GM12878 (cell line): ENCODE measurements around the gene RCAN2. TPM values are rescaled to one million over a fixed set of nuclear protein-coding genes. Genes with fewer than 3 reads are reported as not detected.
"Not testable (repeated sequence)": the region's sequence is repeated elsewhere in the genome, so short reads cannot be mapped to it uniquely, and the experiment has no call there.

Experiments used
- ATAC-seq: fragments of 200-7000 bp; cut with Tn5 transposase; 3 replicates; pipeline ENCODE4 v1.9.1; 2020; ENCODE audit warnings: mild to moderate bottlenecking, moderate library complexity
- BruUV-seq: library from RNA; stranded (reverse); fragments of 400-500 nt; replicated peaks from 2 replicates; lab custom pipeline; 2021; lab: Mats Ljungman, UMichigan
- CTCF ChIA-PET: fragments of 300-600 bp; sonication (Branson Sonifier 250); formaldehyde crosslinking; extraction: SDS; loops from one replicate; lab custom pipeline; 2021; ENCODE audit warnings: inconsistent platforms; lab: Yijun Ruan, JAX
- POLR2A ChIA-PET: fragments of 350-600 bp; formaldehyde crosslinking; extraction: SDS; loops from one replicate; lab custom pipeline; 2021; ENCODE audit warnings: inconsistent platforms; lab: Charles Lee
- RAD21 ChIA-PET: fragments of 300-600 bp; sonication (Branson Sonifier 250); formaldehyde crosslinking; loops from one replicate; lab custom pipeline; 2023; ENCODE audit warnings: antibody characterized with exemption; ENCODE audit not compliant: unreplicated experiment; lab: Charles Lee
- SMC1A ChIA-PET: fragments of 300-600 bp; sonication (Branson Sonifier 250); formaldehyde crosslinking; loops from one replicate; lab custom pipeline; 2023; ENCODE audit not compliant: unreplicated experiment, uncharacterized antibody; lab: Charles Lee
- DNase-seq: peaks from one replicate; pipeline ENCODE4 v3.0.0-alpha.2; 2011; ENCODE audit warnings: low read depth, low spot score
- FAIRE-seq: peaks from 3 replicates; lab custom pipeline; 2011; peaks lifted over from hg19 to GRCh38; lab: Jason Lieb, UNC
- H2AFZ ChIP-seq: 2 replicates; pipeline ENCODE4 v1.6.0; 2011; ENCODE audit warnings: low read depth, low read length, control low read depth; ENCODE audit not compliant: control insufficient read depth
- H3K27ac ChIP-seq: 2 replicates; pipeline ENCODE4 v1.5.1; 2011; ENCODE audit warnings: control low read depth; ENCODE audit not compliant: control insufficient read depth, insufficient read depth
- H3K27me3 ChIP-seq, 2 experiments: replicated peaks in 1 of 2; 2 replicates each; pipeline versions ENCODE4 v1.6.0 to v1.6.1; 2011; ENCODE audit warnings: low read length in 1 of 2; ENCODE audit not compliant: control insufficient read depth in 2 of 2, insufficient read depth in 2 of 2
- H3K36me3 ChIP-seq, 2 experiments: 2 replicates each; pipeline ENCODE4 v1.5.1; 2011; ENCODE audit warnings: low read length in 1 of 2; ENCODE audit not compliant: control insufficient read depth in 2 of 2, insufficient read depth in 2 of 2
- H3K4me1 ChIP-seq: 2 replicates; pipeline ENCODE4 v1.6.1; 2011; ENCODE audit warnings: mild to moderate bottlenecking, low read length, moderate library complexity, mixed read lengths; ENCODE audit not compliant: control insufficient read depth, insufficient read depth
- H3K4me2 ChIP-seq: 2 replicates; pipeline ENCODE4 v1.6.0; 2011; ENCODE audit warnings: control low read depth; ENCODE audit not compliant: control insufficient read depth, insufficient read depth
- H3K4me3 ChIP-seq: fragments of 200-600 bp; sonication (generic); 2 replicates; pipeline ENCODE4 v1.5.1; 2016
- H3K79me2 ChIP-seq: 2 replicates; pipeline ENCODE4 v1.6.0; 2011; ENCODE audit warnings: low read length; ENCODE audit not compliant: control insufficient read depth, insufficient read depth
- H3K9ac ChIP-seq: 2 replicates; pipeline ENCODE4 v1.8.0; 2011; ENCODE audit warnings: low read length, control low read depth, mixed read lengths; ENCODE audit not compliant: control insufficient read depth, insufficient read depth
- H3K9me3 ChIP-seq: replicated peaks from 3 replicates; pipeline ENCODE4 v1.5.1; 2011; ENCODE audit warnings: mild to moderate bottlenecking, low read length; ENCODE audit not compliant: control insufficient read depth, insufficient read depth
- H4K20me1 ChIP-seq: 2 replicates; pipeline ENCODE4 v1.6.0; 2011; ENCODE audit not compliant: control insufficient read depth, insufficient read depth
- ATF2 ChIP-seq: IDR thresholded peaks from 2 replicates; pipeline ENCODE4 v1.6.1; 2012; ENCODE audit warnings: low read length, inconsistent platforms
- EP300 ChIP-seq, 2 experiments: fragments of 150-350 bp in 1 of 2; IDR thresholded peaks; 2 replicates each; pipeline ENCODE4 v1.6.1; 2011 to 2012; ENCODE audit warnings: low read depth in 2 of 2, low read length in 2 of 2, borderline replicate concordance in 1 of 2, improper control_type of control experiment in 1 of 2, inconsistent platforms in 1 of 2; ENCODE audit not compliant: control insufficient read depth in 1 of 2
- HDGF ChIP-seq: fragments of 450-650 bp; IDR thresholded peaks from 2 replicates; pipeline ENCODE4 v1.6.1; 2016; ENCODE audit warnings: antibody characterized with exemption
- MTA2 ChIP-seq: fragments of 450-650 bp; IDR thresholded peaks from 2 replicates; pipeline ENCODE4 v1.6.1; 2016; ENCODE audit warnings: low read depth, mild to moderate bottlenecking, moderate library complexity
- NFXL1 ChIP-seq: fragments of 450-650 bp; IDR thresholded peaks from 2 replicates; pipeline ENCODE4 v1.6.1; 2017; ENCODE audit warnings: antibody characterized with exemption, mild to moderate bottlenecking, borderline replicate concordance
- STAT3 ChIP-seq: IDR thresholded peaks from 2 replicates; pipeline ENCODE4 v1.6.1; 2011; ENCODE audit warnings: low read depth, low read length, improper control_type of control experiment
- in situ Hi-C: fragments of 300-500 bp; cut with MboI; formaldehyde crosslinking; loops from 9 replicates; pipeline ENCODE4 v1.14.3; 2018; ENCODE audit warnings: mixed read lengths
- intact Hi-C: fragments of 100-400 bp; cut with micrococcal nuclease; formaldehyde crosslinking; loops from one replicate; pipeline ENCODE4 v1.14.2; 2022; ENCODE audit not compliant: unreplicated experiment
- polyA plus RNA-seq, 11 experiments: library from polyadenylated mRNA; depleted of rRNA in 4 of 11; unstranded in 6 of 11; stranded (reverse) in 5 of 11; fragments of >200 nt; fragmentation: Nextera tagmentation in 4 of 11; fragmentation: Illumina TruSeq in 1 of 11; extraction: Ambion mirVana in 4 of 11; extraction: Trizol in 1 of 11; gene quantifications; 1 replicate in 1 of 11; 2 replicates in 10 of 11; pipeline versions ENCODE4 v1.2.1 to v1.2.3, GENCODE V29; 2011 to 2016; ENCODE audit warnings: inconsistent platforms in 2 of 11, missing spikeins in 2 of 11, low read depth in 1 of 11
- total RNA-seq, 4 experiments: library from RNA; depleted of rRNA in 3 of 4; stranded (reverse); fragments of >200 nt in 3 of 4; fragmentation: Illumina TruSeq in 1 of 4; extraction: Trizol in 1 of 4; gene quantifications; 2 replicates each; pipeline versions ENCODE4 v1.2.1 to v1.2.3, GENCODE V29; 2013 to 2021
- TF ChIP-seq, protein P1 (sequence below): IDR thresholded peaks from 2 replicates; pipeline ENCODE4 v1.6.1; 2012; ENCODE audit warnings: mild to moderate bottlenecking, low read depth, low read length
- TF ChIP-seq, protein P2 (sequence below): fragments of 450-650 bp; IDR thresholded peaks from 2 replicates; pipeline ENCODE4 v1.6.1; 2018; ENCODE audit warnings: mild to moderate bottlenecking, low read depth, moderate library complexity; ENCODE audit not compliant: partially characterized antibody

Gene RCAN2
- total and polyA plus RNA-seq, 10 of the 15 experiments (the other 5 are each of a cell fraction or from before 2014, with no cell fraction given): 0.06 TPM; not detected in 9

DNA sequence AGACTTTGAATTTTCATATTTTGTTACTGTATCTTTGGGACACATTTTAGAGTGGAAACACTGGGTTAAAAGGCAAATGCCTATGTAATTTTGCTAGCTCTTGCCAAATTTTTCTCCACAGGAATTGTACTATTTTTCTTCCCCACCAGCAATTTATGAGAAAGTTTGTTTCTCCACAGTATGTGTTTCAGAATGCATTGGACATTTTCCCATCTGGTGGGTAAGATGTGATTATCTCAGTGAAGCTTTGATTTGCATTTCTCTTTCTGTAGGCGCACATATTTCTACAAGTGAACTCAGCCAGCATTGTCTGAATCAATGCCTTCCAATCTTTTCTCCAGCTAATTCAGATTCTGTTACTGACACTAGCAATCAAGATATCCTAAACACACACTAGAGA is 157.8 kb downstream of the RCAN2 start (continued):
- TF ChIP-seq, protein P1, sequence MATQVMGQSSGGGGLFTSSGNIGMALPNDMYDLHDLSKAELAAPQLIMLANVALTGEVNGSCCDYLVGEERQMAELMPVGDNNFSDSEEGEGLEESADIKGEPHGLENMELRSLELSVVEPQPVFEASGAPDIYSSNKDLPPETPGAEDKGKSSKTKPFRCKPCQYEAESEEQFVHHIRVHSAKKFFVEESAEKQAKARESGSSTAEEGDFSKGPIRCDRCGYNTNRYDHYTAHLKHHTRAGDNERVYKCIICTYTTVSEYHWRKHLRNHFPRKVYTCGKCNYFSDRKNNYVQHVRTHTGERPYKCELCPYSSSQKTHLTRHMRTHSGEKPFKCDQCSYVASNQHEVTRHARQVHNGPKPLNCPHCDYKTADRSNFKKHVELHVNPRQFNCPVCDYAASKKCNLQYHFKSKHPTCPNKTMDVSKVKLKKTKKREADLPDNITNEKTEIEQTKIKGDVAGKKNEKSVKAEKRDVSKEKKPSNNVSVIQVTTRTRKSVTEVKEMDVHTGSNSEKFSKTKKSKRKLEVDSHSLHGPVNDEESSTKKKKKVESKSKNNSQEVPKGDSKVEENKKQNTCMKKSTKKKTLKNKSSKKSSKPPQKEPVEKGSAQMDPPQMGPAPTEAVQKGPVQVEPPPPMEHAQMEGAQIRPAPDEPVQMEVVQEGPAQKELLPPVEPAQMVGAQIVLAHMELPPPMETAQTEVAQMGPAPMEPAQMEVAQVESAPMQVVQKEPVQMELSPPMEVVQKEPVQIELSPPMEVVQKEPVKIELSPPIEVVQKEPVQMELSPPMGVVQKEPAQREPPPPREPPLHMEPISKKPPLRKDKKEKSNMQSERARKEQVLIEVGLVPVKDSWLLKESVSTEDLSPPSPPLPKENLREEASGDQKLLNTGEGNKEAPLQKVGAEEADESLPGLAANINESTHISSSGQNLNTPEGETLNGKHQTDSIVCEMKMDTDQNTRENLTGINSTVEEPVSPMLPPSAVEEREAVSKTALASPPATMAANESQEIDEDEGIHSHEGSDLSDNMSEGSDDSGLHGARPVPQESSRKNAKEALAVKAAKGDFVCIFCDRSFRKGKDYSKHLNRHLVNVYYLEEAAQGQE: no peak

GRCh38 chr6:46332448-46332847 is 158.8 kb downstream of the RCAN2 start:
- H3K27ac ChIP-seq, DNase-seq, H3K27me3 ChIP-seq, H3K4me1 ChIP-seq, BruUV-seq, H3K79me2 ChIP-seq, intact Hi-C loops, ATAC-seq, SMC1A ChIA-PET, H3K4me2 ChIP-seq, H3K9me3 ChIP-seq, CTCF ChIA-PET, H3K9ac ChIP-seq, in situ Hi-C loops, POLR2A ChIA-PET, H2AFZ ChIP-seq, FAIRE-seq, H3K36me3 ChIP-seq, H3K4me3 ChIP-seq, RAD21 ChIA-PET, H4K20me1 ChIP-seq: not testable (repeated sequence)

DNA sequence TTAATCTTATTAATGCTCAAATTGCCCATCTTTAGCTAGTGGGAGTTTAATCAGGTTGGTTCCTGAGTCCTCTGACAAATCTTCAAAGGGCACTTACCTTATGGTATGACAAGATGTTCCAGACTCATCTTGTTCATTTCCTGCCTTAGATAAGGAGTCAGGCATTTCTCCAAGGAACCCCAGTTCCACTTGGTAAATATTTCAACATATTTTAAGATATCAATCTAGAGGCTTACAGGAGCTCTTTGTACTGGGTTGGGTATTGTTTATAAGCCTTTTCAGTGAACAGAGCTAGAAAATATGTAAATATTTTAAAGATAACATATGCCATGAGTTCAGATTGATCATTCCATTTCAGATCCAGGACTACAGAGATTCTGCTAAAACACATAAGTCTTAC is 159.8 kb downstream of the RCAN2 start:
- in situ Hi-C loops (no loop called here), intact Hi-C loops (no loop called here)
- BruUV-seq: no TSS peak
- CTCF ChIA-PET: no interaction called here
- Histone ChIP-seq H3K9ac (no peak overlapping the region), H3K36me3 (no peaks in the 10 kb centered on the region), H3K4me2 (no peak overlapping the region), H3K27me3 (no peaks in the 10 kb centered on the region; a peak in 2 of 4 replicates), H3K9me3 (no peaks in the 10 kb centered on the region), H3K4me3 (no peak overlapping the region), H3K4me1 (no peaks in the 10 kb centered on the region), H4K20me1 (0 out of 2 replicates have a peak, but pooled peaks cover 2% of the 10 kb centered on the region), H3K79me2 (no peaks in the 10 kb centered on the region), H2AFZ (no peak overlapping the region), H3K27ac (no peak overlapping the region)
- no peak for DNase-seq
- POLR2A ChIA-PET: no interaction called here
- SMC1A ChIA-PET: no interaction called here
- RAD21 ChIA-PET: no interaction called here
- ATAC-seq: no peak
- no peak for FAIRE-seq
- TF ChIP-seq MTA2: no peak
- TF ChIP-seq EP300 (IDR thresholded peaks at IDR 0.05; ENCODE audit: borderline replicate concordance in 1 of 2, control insufficient read depth in 1 of 2, low read depth in 2 of 2, low read length in 2 of 2): no peak
- no peak for TF ChIP-seq ATF2
- no peak for TF ChIP-seq STAT3
- no peak for TF ChIP-seq HDGF
- TF ChIP-seq, protein P2, sequence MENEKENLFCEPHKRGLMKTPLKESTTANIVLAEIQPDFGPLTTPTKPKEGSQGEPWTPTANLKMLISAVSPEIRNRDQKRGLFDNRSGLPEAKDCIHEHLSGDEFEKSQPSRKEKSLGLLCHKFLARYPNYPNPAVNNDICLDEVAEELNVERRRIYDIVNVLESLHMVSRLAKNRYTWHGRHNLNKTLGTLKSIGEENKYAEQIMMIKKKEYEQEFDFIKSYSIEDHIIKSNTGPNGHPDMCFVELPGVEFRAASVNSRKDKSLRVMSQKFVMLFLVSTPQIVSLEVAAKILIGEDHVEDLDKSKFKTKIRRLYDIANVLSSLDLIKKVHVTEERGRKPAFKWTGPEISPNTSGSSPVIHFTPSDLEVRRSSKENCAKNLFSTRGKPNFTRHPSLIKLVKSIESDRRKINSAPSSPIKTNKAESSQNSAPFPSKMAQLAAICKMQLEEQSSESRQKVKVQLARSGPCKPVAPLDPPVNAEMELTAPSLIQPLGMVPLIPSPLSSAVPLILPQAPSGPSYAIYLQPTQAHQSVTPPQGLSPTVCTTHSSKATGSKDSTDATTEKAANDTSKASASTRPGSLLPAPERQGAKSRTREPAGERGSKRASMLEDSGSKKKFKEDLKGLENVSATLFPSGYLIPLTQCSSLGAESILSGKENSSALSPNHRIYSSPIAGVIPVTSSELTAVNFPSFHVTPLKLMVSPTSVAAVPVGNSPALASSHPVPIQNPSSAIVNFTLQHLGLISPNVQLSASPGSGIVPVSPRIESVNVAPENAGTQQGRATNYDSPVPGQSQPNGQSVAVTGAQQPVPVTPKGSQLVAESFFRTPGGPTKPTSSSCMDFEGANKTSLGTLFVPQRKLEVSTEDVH: no peak
- no peak for TF ChIP-seq NFXL1
